SK-N-SH (cell line): ENCODE measurements around the gene CPEB4. TPM values are rescaled to one million over a fixed set of nuclear protein-coding genes. Genes with fewer than 3 reads are reported as not detected.
A peak's percentile ranks its signal among the peaks of the same experiment; 100 is the strongest.

Experiments
- CTCF ChIA-PET: fragments of 300-600, 350-600 bp; formaldehyde crosslinking; extraction: SDS; loops from one replicate; lab custom pipeline; 2021; lab: Yijun Ruan, JAX
- POLR2A ChIA-PET: fragments of 350-600 bp; sonication (Branson Sonifier 250); formaldehyde crosslinking; extraction: SDS; loops from one replicate; lab custom pipeline; 2020; ENCODE audit warnings: antibody characterized with exemption, inconsistent platforms; lab: Yijun Ruan, JAX
- DNase-seq: peaks from one replicate; pipeline ENCODE4 v3.0.0; 2012
- H2AFZ ChIP-seq: fragments of 200-600 bp; sonication (generic); 2 replicates; pipeline ENCODE4 v1.8.1; 2016; ENCODE audit warnings: antibody characterized with exemption, mild to moderate bottlenecking, low read depth
- H3F3A ChIP-seq: fragments of 200-600 bp; sonication (generic); replicated peaks from 2 replicates; pipeline ENCODE3; 2016; ENCODE audit warnings: antibody characterized with exemption, mild to moderate bottlenecking; ENCODE audit not compliant: insufficient read depth
- H3K27ac ChIP-seq, 2 experiments: fragments of 200-500 bp in 1 of 2; fragments of 200-600 bp in 1 of 2; sonication (Bioruptor generic) in 1 of 2; sonication (generic), shearing (Covaris generic) in 1 of 2; 2 replicates each; pipeline versions ENCODE4 v1.5.1 to v1.6.1; 2014 to 2016; ENCODE audit warnings: low read depth in 2 of 2, inconsistent platforms in 1 of 2, low read length in 1 of 2, mild to moderate bottlenecking in 1 of 2, mixed read lengths in 1 of 2
- H3K27me3 ChIP-seq: fragments of 200-600 bp; sonication (generic), shearing (Covaris generic); 2 replicates; pipeline ENCODE4 v1.6.1; 2016; ENCODE audit warnings: mixed run types; ENCODE audit not compliant: insufficient read depth
- H3K36me3 ChIP-seq, 2 experiments: fragments of 200-500 bp in 1 of 2; fragments of 200-600 bp in 1 of 2; sonication (Bioruptor generic) in 1 of 2; sonication (generic) in 1 of 2; replicated peaks in 1 of 2; 2 replicates each; pipeline versions ENCODE3 to v1.5.1; 2014 to 2016; ENCODE audit warnings: low read length in 1 of 2, mild to moderate bottlenecking in 1 of 2; ENCODE audit not compliant: insufficient read depth in 2 of 2, control insufficient read depth in 1 of 2
- H3K4me1 ChIP-seq, 2 experiments: fragments of 200-500 bp in 1 of 2; fragments of 200-600 bp in 1 of 2; sonication (Bioruptor generic) in 1 of 2; sonication (generic), shearing (Covaris generic) in 1 of 2; 2 replicates each; pipeline versions ENCODE4 v1.5.1 to v1.6.1; 2014 to 2016; ENCODE audit warnings: low read depth in 1 of 2, low read length in 1 of 2, mixed run types in 1 of 2; ENCODE audit not compliant: insufficient read depth in 2 of 2, control insufficient read depth in 1 of 2
- H3K4me2 ChIP-seq: fragments of 200-600 bp; sonication (generic), shearing (Covaris generic); 2 replicates; pipeline ENCODE4 v1.6.1; 2017; ENCODE audit warnings: mixed run types
- H3K4me3 ChIP-seq, 2 experiments: fragments of 200-500 bp in 1 of 2; fragments of 200-600 bp in 1 of 2; sonication (Bioruptor generic) in 1 of 2; sonication (generic), shearing (Covaris generic) in 1 of 2; 2 replicates each; pipeline versions ENCODE4 v1.5.1 to v1.8.1; 2014 to 2016; ENCODE audit warnings: low read depth in 2 of 2, inconsistent platforms in 1 of 2, low read length in 1 of 2, mild to moderate bottlenecking in 1 of 2, mixed read lengths in 1 of 2, moderate library complexity in 1 of 2
- H3K79me2 ChIP-seq: fragments of 200-600 bp; sonication (generic); 2 replicates; pipeline ENCODE4 v1.8.1; 2017; ENCODE audit warnings: mild to moderate bottlenecking; ENCODE audit not compliant: insufficient read depth
- H3K9ac ChIP-seq: fragments of 200-600 bp; sonication (generic); 2 replicates; pipeline ENCODE4 v1.6.1; 2017; ENCODE audit warnings: mixed run types
- H3K9me2 ChIP-seq: fragments of 200-600 bp; sonication (generic); 2 replicates; pipeline ENCODE4 v1.6.1; 2017; ENCODE audit warnings: mixed run types
- H3K9me3 ChIP-seq: fragments of 200-600 bp; sonication (generic); 2 replicates; pipeline ENCODE4 v1.6.1; 2017; ENCODE audit warnings: mixed run types, mild to moderate bottlenecking, moderate library complexity
- H4K20me1 ChIP-seq: fragments of 200-600 bp; sonication (generic); 2 replicates; pipeline ENCODE4 v1.6.1; 2017; ENCODE audit warnings: mild to moderate bottlenecking, mixed run types; ENCODE audit not compliant: insufficient read depth
- CHD2 ChIP-seq: fragments of 150-350 bp; IDR thresholded peaks from 2 replicates; pipeline ENCODE4 v1.6.1; 2018; ENCODE audit warnings: low read length; ENCODE audit not compliant: partially characterized antibody
- ELF1 ChIP-seq: IDR thresholded peaks from 2 replicates; pipeline ENCODE4 v1.4.0; 2012
- EZH2phosphoT487 ChIP-seq: fragments of 200-600 bp; sonication (generic); IDR thresholded peaks from 2 replicates; pipeline ENCODE4 v1.6.1; 2017; ENCODE audit warnings: low read depth, mixed run types, mild to moderate bottlenecking, antibody characterized with exemption, moderate library complexity, borderline replicate concordance
- FOSL2 ChIP-seq: IDR thresholded peaks from 2 replicates; pipeline ENCODE4 v1.4.0; 2012; ENCODE audit warnings: low read depth, mild to moderate bottlenecking, moderate library complexity, borderline replicate concordance
- FOXJ3 ChIP-seq: sonication (generic); formaldehyde crosslinking; IDR thresholded peaks from 2 replicates; pipeline ENCODE4 v1.5.1; 2020; ENCODE audit warnings: mild to moderate bottlenecking, missing genetic modification reagents
- GABPA ChIP-seq: IDR thresholded peaks from 2 replicates; pipeline ENCODE4 v1.4.0; 2012; ENCODE audit warnings: low read depth, mild to moderate bottlenecking
- IRF3 ChIP-seq: fragments of 150-350 bp; IDR thresholded peaks from 2 replicates; pipeline ENCODE4 v1.6.1; 2016; ENCODE audit warnings: mild to moderate bottlenecking, low read depth, low read length
- JUND ChIP-seq: IDR thresholded peaks from 2 replicates; pipeline ENCODE4 v1.4.0; 2012
- MAX ChIP-seq: IDR thresholded peaks from 2 replicates; pipeline ENCODE4 v1.4.0; 2012; ENCODE audit warnings: low read depth
- MEF2A ChIP-seq: IDR thresholded peaks from 2 replicates; pipeline ENCODE4 v1.4.0; 2012; ENCODE audit warnings: low read depth, borderline replicate concordance
- MXI1 ChIP-seq: IDR thresholded peaks from 2 replicates; pipeline ENCODE4 v1.6.1; 2012; ENCODE audit warnings: mild to moderate bottlenecking, low read depth, low read length, improper control_type of control experiment
- PBX3 ChIP-seq: IDR thresholded peaks from 2 replicates; pipeline ENCODE4; 2012
- REST ChIP-seq: IDR thresholded peaks from 2 replicates; pipeline ENCODE4 v1.6.1; 2012; ENCODE audit warnings: mild to moderate bottlenecking, low read depth, low read length, moderate library complexity
- SMC3 ChIP-seq: IDR thresholded peaks from 2 replicates; pipeline ENCODE4 v1.6.1; 2012; ENCODE audit warnings: low read depth, low read length, improper control_type of control experiment
- TAF1 ChIP-seq: IDR thresholded peaks from 2 replicates; pipeline ENCODE4 v1.6.1; 2012; ENCODE audit warnings: low read depth, mild to moderate bottlenecking, low read length, moderate library complexity, borderline replicate concordance
- TCF12 ChIP-seq: IDR thresholded peaks from 2 replicates; pipeline ENCODE4 v1.4.0; 2012
- USF2 ChIP-seq: fragments of 150-350 bp; IDR thresholded peaks from 2 replicates; pipeline ENCODE4 v1.6.1; 2017; ENCODE audit warnings: antibody characterized with exemption, low read length, low read depth, borderline replicate concordance
- ZBTB33 ChIP-seq: IDR thresholded peaks from 2 replicates; pipeline ENCODE4 v1.4.0; 2012; ENCODE audit warnings: low read depth, borderline replicate concordance
- WGBS: methylation state at CpG from one replicate; pipeline ENCODE4 v1.1.6; 2017; ENCODE audit warnings: low lambda C conversion rate; 5-methylcytosine and 5-hydroxymethylcytosine counted together
- polyA plus RNA-seq, 3 experiments: library from polyadenylated mRNA; depleted of rRNA; stranded (reverse); fragments of >200 nt; gene quantifications; 2 replicates each; pipeline ENCODE4 v1.2.3, GENCODE V29; 2012

Gene CPEB4
- polyA plus RNA-seq, 1 of the 3 experiments (the other 2 are of a cell fraction) = 6.8 TPM

GRCh38 chr5:173925449-173926071 lies 37.4 kb downstream of the CPEB4 start (continued):
- TF ChIP-seq IRF3 (no peak), USF2 (no peak)

- WGBS = 34% methylated on average over 2 of the region's 2 CpGs
- peaks cover 11% of the 10 kb centered on the region for H3F3A ChIP-seq
- H3K4me2 ChIP-seq = peak overlapping the region; percentile 14; the same call in 1 of the 2 replicates
- CTCF ChIA-PET = interaction anchor here (0.6 to 2.9 kb wide), 19 partner anchors 10 to 391 kb away, joined by 3 to 45 read pairs (median 6); partner anchors contain the start of gene CPEB4
- H3K36me3 ChIP-seq = peaks cover 5 to 11% of the 10 kb centered on the region in 2 experiments
- peaks cover 68% of the 10 kb centered on the region for H3K79me2 ChIP-seq
- POLR2A ChIA-PET = no interaction called here
- no peak for DNase-seq
- no peak overlapping the region for H2AFZ ChIP-seq
- no peak overlapping the region; a peak in 1 of 4 replicates for H3K27ac ChIP-seq
- no peak overlapping the region for H3K4me3 ChIP-seq
- no peaks in the 10 kb centered on the region for H3K9me3 ChIP-seq
- H3K4me1 ChIP-seq = peaks cover 4 to 18% of the 10 kb centered on the region in 2 experiments
- H3K9ac ChIP-seq = no peak overlapping the region
- no peaks in the 10 kb centered on the region for H3K27me3 ChIP-seq
- no peaks in the 10 kb centered on the region for H3K9me2 ChIP-seq
- peaks cover 3% of the 10 kb centered on the region; the same call in 1 of the 2 replicates for H4K20me1 ChIP-seq
- TF ChIP-seq PBX3 (peak; percentile 39; the same call in 1 of the 2 replicates), TAF1 (no peak), ZBTB33 (no peak), MAX (no peak), USF2 (no peak), GABPA (no peak), CHD2 (no peak), MEF2A (peak; percentile 96), MXI1 (no peak), EZH2phosphoT487 (no peak), FOXJ3 (CRISPR knock-in tag) (no peak), TCF12 (peak; percentile 71), REST (no peak), ELF1 (no peak), FOSL2 (peak; percentile 46; the same call in 1 of the 2 replicates), SMC3 (no peak), JUND (no peak; the same call in 1 of the 2 replicates)
These were observed 38.2 kb downstream of the CPEB4 start for GRCh38 chr5:173926359-173926758.
